Lower lobe of right lung (tissue), 2 donors: ENCODE results near the gene SKOR1. TPM values are rescaled to one million over a fixed set of nuclear protein-coding genes. Genes with fewer than 3 reads are reported as not detected.

Experiments used
- ATAC-seq, 2 donors: fragments of 200-7000 bp; cut with Tn5 transposase; one replicate each; pipeline ENCODE4 v1.9.1; 2020 to 2022; ENCODE audit warnings: mild to moderate bottlenecking in 2 of 2, moderate library complexity in 2 of 2
- DNase-seq: peaks from one replicate; pipeline ENCODE4 v3.0.0-alpha.2; 2020
- H3K27ac ChIP-seq: fragments of 200-600 bp; one replicate; pipeline ENCODE4 v1.8.0; 2022
- H3K27me3 ChIP-seq: fragments of 200-600 bp; one replicate; pipeline ENCODE4 v1.8.0; 2022; ENCODE audit warnings: low read depth
- H3K36me3 ChIP-seq: fragments of 200-600 bp; one replicate; pipeline ENCODE4 v1.8.0; 2022; ENCODE audit warnings: mild to moderate bottlenecking
- H3K4me1 ChIP-seq: fragments of 200-600 bp; one replicate; pipeline ENCODE4 v1.8.0; 2022
- H3K4me3 ChIP-seq: fragments of 200-600 bp; one replicate; pipeline ENCODE4 v1.8.0; 2022; ENCODE audit warnings: mild to moderate bottlenecking
- H3K9me3 ChIP-seq: fragments of 200-600 bp; one replicate; pipeline ENCODE4 v1.8.0; 2022
- intact Hi-C: fragments of 100-400 bp; cut with DNase I; formaldehyde crosslinking; loops from one replicate; pipeline ENCODE4 v1.11.0; 2022
- total RNA-seq: library from RNA; stranded (reverse); fragmentation: NEBNext Ultra II Directional; extraction: Animal tissue kit (Norgen Biotek cat#: 25700); gene quantifications from one replicate; pipeline ENCODE4 v1.2.1, GENCODE V29; 2021
- TF ChIP-seq, protein P1 (sequence below): fragments of 200-600 bp; IDR thresholded peaks from one replicate; pipeline ENCODE4 v1.8.0; 2022; ENCODE audit warnings: antibody characterized with exemption, mild to moderate bottlenecking
- donor health status: DM: no; HTN: yes; CAD: no; lungs with severe emphysema.

SKOR1 gene
- total RNA-seq, 1 donor from 2014 or later: 0.41 TPM

DNA sequence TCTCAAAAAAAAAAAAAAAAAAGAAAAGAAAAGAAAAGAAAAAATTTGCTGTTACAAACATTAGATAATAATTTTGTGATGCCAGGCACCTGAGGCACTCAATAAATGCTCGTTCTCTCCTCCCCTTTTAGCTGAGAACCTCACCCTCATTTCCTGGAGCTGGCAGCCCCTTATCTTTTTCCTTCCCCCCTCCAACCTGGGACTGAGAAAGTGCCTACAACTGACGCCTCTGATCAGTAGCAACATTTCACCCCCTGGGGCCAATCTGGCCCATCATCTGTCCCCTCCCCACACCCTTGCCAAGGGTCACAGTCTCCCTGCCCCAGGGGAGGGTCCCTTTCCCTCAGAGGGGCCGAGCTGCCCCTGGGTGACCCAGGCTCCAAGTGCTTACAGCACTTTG lies 27.1 kb downstream of the SKOR1 start:
- Histone ChIP-seq H3K36me3 (no peaks in the 10 kb centered on the region), H3K9me3 (no peaks in the 10 kb centered on the region), H3K4me3 (no peak overlapping the region), H3K4me1 (no peaks in the 10 kb centered on the region), H3K27ac (no peak overlapping the region), H3K27me3 (no peaks in the 10 kb centered on the region)
- no peak for ATAC-seq
- intact Hi-C loops: loop anchor here (10.0 kb wide), 1 partner anchor 202 kb away; the partner anchor contains the start of gene PIAS1
- TF ChIP-seq, protein P1, sequence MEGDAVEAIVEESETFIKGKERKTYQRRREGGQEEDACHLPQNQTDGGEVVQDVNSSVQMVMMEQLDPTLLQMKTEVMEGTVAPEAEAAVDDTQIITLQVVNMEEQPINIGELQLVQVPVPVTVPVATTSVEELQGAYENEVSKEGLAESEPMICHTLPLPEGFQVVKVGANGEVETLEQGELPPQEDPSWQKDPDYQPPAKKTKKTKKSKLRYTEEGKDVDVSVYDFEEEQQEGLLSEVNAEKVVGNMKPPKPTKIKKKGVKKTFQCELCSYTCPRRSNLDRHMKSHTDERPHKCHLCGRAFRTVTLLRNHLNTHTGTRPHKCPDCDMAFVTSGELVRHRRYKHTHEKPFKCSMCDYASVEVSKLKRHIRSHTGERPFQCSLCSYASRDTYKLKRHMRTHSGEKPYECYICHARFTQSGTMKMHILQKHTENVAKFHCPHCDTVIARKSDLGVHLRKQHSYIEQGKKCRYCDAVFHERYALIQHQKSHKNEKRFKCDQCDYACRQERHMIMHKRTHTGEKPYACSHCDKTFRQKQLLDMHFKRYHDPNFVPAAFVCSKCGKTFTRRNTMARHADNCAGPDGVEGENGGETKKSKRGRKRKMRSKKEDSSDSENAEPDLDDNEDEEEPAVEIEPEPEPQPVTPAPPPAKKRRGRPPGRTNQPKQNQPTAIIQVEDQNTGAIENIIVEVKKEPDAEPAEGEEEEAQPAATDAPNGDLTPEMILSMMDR: no peak
- no peak for DNase-seq

DNA sequence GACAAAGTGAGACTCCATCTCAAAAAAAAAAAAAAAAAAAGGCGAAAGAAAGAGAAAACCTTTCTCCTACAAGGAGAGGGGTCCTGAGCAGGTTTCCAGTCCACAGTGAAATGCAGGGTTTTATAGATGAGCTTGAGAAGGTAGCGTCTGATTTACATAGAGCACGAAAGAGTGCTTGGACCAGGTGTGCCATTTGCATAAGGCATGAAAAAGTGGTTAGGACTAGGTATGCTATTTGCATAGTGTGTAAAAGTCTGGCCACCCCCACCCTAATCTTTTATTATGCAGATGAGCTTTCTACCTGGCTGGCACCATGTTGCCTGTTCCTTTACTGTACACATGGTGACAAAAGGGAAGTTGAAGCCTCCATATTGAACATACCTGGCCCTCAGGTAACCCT lies 28.1 kb downstream of the SKOR1 start:
- H3K27ac ChIP-seq: no peak overlapping the region
- intact Hi-C loops: loop anchor here (10.0 kb wide), 1 partner anchor 201 kb away; the partner anchor contains the start of gene PIAS1
- H3K27me3 ChIP-seq: no peaks in the 10 kb centered on the region
- TF ChIP-seq, protein P1: no peak
- ATAC-seq (no peak), DNase-seq (no peak)
- H3K9me3 ChIP-seq: no peaks in the 10 kb centered on the region
- no peaks in the 10 kb centered on the region for H3K36me3 ChIP-seq
- no peak overlapping the region for H3K4me3 ChIP-seq
- H3K4me1 ChIP-seq: no peaks in the 10 kb centered on the region

DNA sequence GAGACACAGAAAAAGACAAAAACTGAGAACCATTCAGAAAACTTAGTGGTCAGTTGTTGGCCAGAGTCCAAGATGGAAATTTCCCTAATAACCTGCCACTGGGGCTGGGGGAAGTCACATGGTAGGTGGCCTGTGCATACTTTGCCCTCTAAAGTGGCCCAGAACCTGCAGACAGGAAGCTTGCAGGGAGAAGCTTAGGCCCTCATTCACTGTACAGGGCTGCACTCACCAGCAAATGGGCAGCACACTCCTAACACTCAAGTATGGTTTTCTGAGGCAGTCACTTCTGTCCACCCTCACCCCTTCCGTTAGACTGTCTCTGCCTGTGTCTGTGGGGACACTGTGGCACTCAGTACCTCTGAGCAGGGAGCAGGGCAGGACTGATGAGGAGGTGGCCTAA lies 29.0 kb downstream of the SKOR1 start:
- Histone ChIP-seq H3K9me3 (no peaks in the 10 kb centered on the region), H3K36me3 (no peaks in the 10 kb centered on the region), H3K4me3 (no peak overlapping the region), H3K27ac (no peak overlapping the region), H3K27me3 (no peaks in the 10 kb centered on the region), H3K4me1 (no peaks in the 10 kb centered on the region)
- TF ChIP-seq, protein P1: no peak
- intact Hi-C loops: loop anchor here (10.0 kb wide), 1 partner anchor 200 kb away; the partner anchor contains the start of gene PIAS1
- DNase-seq: no peak
- peak in 1 of 2 donors; percentile 9 for ATAC-seq

DNA sequence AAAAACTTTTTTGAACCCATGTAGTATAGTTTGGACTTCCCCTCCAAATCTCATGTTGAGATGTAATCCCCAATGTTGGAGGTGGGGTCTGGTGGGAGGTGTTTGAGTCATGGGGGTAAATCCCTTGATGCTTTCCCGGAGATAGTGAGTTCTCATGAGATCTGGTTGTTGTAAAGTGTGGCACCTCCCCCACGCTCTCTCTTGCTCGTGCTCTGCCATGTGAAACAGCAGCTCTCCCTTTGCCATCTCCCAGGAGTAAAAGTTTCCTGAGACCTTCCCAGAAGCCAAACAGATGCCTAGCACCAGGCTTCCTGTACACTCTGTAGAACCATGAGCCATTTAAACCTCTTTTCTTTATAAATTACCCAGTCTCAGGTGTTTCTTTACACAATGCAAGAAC lies 30.5 kb downstream of the SKOR1 start:
- Histone ChIP-seq H3K4me3 (no peak overlapping the region), H3K27me3 (no peaks in the 10 kb centered on the region), H3K9me3 (no peaks in the 10 kb centered on the region), H3K27ac (no peak overlapping the region), H3K36me3 (no peaks in the 10 kb centered on the region), H3K4me1 (no peaks in the 10 kb centered on the region)
- no peak for DNase-seq
- intact Hi-C loops: loop anchor here (10.0 kb wide), 1 partner anchor 199 kb away; the partner anchor contains the start of gene PIAS1
- TF ChIP-seq, protein P1: no peak
- ATAC-seq: no peak

DNA sequence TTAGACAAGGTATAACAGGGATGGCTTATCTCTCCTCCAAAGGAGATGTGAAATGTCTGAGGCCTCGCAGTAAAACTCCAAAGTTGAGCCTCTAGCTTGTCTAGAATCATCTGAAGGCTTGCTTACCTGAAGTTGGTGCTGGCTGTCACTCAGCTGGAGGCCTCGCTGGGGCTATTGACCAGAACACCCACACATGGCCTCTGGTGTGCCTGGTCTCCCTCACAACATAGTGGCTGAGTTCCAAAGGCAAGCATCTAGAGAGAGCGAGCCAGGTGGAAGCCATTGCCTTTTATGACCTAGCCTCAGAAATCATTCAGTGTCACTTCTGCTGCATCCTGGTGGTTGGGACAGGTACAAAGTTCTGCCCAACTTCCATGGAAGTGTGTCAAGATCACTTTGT lies 31.9 kb downstream of the SKOR1 start:
- intact Hi-C loops: loop anchor here (10.0 kb wide), 1 partner anchor 198 kb away; the partner anchor contains the start of gene PIAS1
- DNase-seq (no peak), ATAC-seq (no peak)

More for the DNA sequence above, 31.9 kb downstream of the SKOR1 start:
- no peaks in the 10 kb centered on the region for H3K4me1 ChIP-seq
- no peaks in the 10 kb centered on the region for H3K9me3 ChIP-seq
- TF ChIP-seq, protein P1: no peak
- H3K27ac ChIP-seq: no peak overlapping the region
- H3K36me3 ChIP-seq: no peaks in the 10 kb centered on the region
- no peaks in the 10 kb centered on the region for H3K27me3 ChIP-seq
- H3K4me3 ChIP-seq: no peak overlapping the region
